Esophagus squamous epithelium (tissue), 5 donors: ENCODE data around the gene PPL. TPM values are rescaled to one million over a fixed set of nuclear protein-coding genes. Genes with fewer than 3 reads are reported as not detected.
"Not testable (repeated sequence)": the region's sequence is repeated elsewhere in the genome, so short reads cannot be mapped to it uniquely, and the experiment has no call there.

Experiments used
- DNase-seq: peaks from one replicate; lab custom pipeline; 2025; lab: John Stamatoyannopoulos, UW
- H3K27ac ChIP-seq, 4 donors: fragments of 200-600 bp; sonication (generic); one replicate each; pipeline ENCODE4 v1.5.1; 2016 to 2019; ENCODE audit warnings: mild to moderate bottlenecking in 1 of 4
- H3K27me3 ChIP-seq, 4 donors: fragments of 200-600 bp; sonication (generic); 1 replicate in 3 of 4; 2 replicates in 1 of 4; pipeline versions ENCODE4 v1.5.1 to v1.6.0; 2017 to 2021; ENCODE audit warnings: antibody characterized with exemption in 1 of 4
- H3K36me3 ChIP-seq, 3 donors: fragments of 200-600 bp; sonication (generic); one replicate each; pipeline ENCODE4 v1.5.1; 2016 to 2019
- H3K4me1 ChIP-seq, 3 donors: fragments of 200-600 bp; sonication (generic); one replicate each; pipeline ENCODE4 v1.5.1; 2017 to 2019
- H3K4me3 ChIP-seq, 4 donors: fragments of 200-600 bp; sonication (generic); 1 replicate in 3 of 4; 2 replicates in 1 of 4; pipeline ENCODE4 v1.5.1; 2016 to 2019; ENCODE audit warnings: mild to moderate bottlenecking in 2 of 4, moderate library complexity in 1 of 4
- H3K9me3 ChIP-seq, 3 donors: fragments of 200-600 bp; sonication (generic); one replicate each; pipeline ENCODE4 v1.5.1; 2016 to 2019
- POLR2A ChIP-seq, 4 donors: fragments of 450-650 bp; IDR thresholded peaks; one replicate each; pipeline ENCODE4 v1.6.1; 2017; ENCODE audit warnings: antibody characterized with exemption in 4 of 4, mild to moderate bottlenecking in 4 of 4, moderate library complexity in 3 of 4
- WGBS, 2 donors: methylation state at CpG; one replicate each; pipeline ENCODE4 v1.1.5; 2018; 5-methylcytosine and 5-hydroxymethylcytosine counted together
- intact Hi-C: fragments of 100-400 bp; cut with DNase I; formaldehyde crosslinking; loops from one replicate; pipeline ENCODE4 v1.15.0; 2022
- total RNA-seq, 4 donors: library from RNA; depleted of rRNA; stranded (reverse); fragments of >200 nt; gene quantifications; one replicate each; pipeline ENCODE4 v1.1.0, GENCODE V29; 2016
- TF ChIP-seq, protein P1 (sequence below), 6 experiments: fragments of 450-650 bp in 4 of 6; fragments of 200-600 bp in 2 of 6; sonication (generic) in 2 of 6; IDR thresholded peaks; one replicate each; pipeline ENCODE4 v1.5.1; 2016 to 2019; ENCODE audit warnings: antibody characterized with exemption in 6 of 6, mild to moderate bottlenecking in 4 of 6, moderate library complexity in 4 of 6
- donor health status: DM: yes; HTN: yes; CAD: no.

The PPL gene
- total RNA-seq, 4 donors from 2014 or later = 504 to 1,677 (median 860) TPM

DNA sequence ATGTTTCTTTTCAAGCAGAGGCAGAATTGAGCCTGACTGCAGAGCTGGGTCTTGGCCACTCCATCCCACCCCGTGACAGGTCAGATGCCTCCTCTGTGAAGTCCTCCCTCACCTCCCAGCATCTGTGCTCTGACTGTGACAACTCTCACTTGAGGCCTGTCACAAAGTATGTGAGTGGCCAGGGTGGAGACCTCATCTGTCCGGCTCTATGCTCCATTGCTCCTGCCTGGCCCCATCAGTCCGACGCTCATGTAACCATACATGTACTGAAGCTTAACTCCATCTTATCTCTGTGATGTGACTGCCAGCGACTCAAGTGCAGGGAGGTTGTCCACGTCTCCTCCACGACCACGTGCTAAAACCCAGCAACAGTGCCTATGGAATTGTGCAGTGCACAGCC lies 3.5 kb downstream of the PPL start:
- Histone ChIP-seq H3K4me3 (peak overlapping the region; percentile 82 to 94 (median 86)), H3K27me3 (peaks cover 0 to 35% (median 0%) of the 10 kb centered on the region in 4 donors), H3K4me1 (peaks cover 17 to 99% (median 40%) of the 10 kb centered on the region in 3 donors), H3K27ac (peak overlapping the region; percentile 88 to 99 (median 97)), H3K36me3 (peaks cover 0 to 56% (median 3%) of the 10 kb centered on the region in 3 donors), H3K9me3 (no peaks in the 10 kb centered on the region)
- DNase-seq = no peak
- intact Hi-C loops = no loop called here
- WGBS, 2 donors = 73 to 75% methylated on average over 8 of the region's 8 CpGs
- no peak for TF ChIP-seq POLR2A (IDR thresholded peaks at IDR 0.05)
- TF ChIP-seq, protein P1, sequence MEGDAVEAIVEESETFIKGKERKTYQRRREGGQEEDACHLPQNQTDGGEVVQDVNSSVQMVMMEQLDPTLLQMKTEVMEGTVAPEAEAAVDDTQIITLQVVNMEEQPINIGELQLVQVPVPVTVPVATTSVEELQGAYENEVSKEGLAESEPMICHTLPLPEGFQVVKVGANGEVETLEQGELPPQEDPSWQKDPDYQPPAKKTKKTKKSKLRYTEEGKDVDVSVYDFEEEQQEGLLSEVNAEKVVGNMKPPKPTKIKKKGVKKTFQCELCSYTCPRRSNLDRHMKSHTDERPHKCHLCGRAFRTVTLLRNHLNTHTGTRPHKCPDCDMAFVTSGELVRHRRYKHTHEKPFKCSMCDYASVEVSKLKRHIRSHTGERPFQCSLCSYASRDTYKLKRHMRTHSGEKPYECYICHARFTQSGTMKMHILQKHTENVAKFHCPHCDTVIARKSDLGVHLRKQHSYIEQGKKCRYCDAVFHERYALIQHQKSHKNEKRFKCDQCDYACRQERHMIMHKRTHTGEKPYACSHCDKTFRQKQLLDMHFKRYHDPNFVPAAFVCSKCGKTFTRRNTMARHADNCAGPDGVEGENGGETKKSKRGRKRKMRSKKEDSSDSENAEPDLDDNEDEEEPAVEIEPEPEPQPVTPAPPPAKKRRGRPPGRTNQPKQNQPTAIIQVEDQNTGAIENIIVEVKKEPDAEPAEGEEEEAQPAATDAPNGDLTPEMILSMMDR (IDR thresholded peaks at IDR 0.05) = no peak

DNA sequence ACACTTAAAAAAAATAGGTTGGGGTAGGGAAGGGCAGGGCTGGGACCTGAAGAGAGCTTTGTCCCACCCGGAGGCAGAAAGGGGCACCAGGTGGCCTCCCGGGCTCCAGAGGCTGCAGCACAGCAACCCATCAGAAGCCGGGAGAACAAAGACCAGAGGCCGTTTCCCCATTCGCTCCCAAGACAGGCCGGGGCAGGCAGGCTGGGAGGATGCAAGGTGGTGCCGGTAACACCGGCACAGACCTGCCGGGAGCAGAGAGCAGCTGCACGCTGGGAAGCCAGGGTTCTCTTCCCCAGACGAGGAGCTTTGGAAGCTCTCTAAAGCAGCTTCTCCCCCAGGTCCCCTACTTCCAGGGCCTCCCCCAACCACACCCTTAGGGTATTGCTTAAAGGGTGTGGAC lies 5.6 kb downstream of the PPL start:
- Histone ChIP-seq H3K27ac (peak overlapping the region; percentile 79 to 99 (median 97)), H3K36me3 (peaks cover 0 to 73% (median 3%) of the 10 kb centered on the region in 3 donors), H3K27me3 (peaks cover 0 to 25% (median 0%) of the 10 kb centered on the region in 4 donors), H3K4me1 (peaks cover 17 to 95% (median 36%) of the 10 kb centered on the region in 3 donors), H3K9me3 (peaks cover 0 to 4% (median 0%) of the 10 kb centered on the region in 3 donors), H3K4me3 (peak overlapping the region in 3 of 4 donors; percentile 40 to 94 (median 86))
- no peak for DNase-seq
- 50 to 52% methylated on average over 2 to 9 of the region's 11 CpGs for WGBS, 2 donors
- intact Hi-C loops = no loop called here
- TF ChIP-seq POLR2A (IDR thresholded peaks at IDR 0.05) = peak in 1 of 4 donors; percentile 31
- TF ChIP-seq, protein P1 (IDR thresholded peaks at IDR 0.05) = no peak

DNA sequence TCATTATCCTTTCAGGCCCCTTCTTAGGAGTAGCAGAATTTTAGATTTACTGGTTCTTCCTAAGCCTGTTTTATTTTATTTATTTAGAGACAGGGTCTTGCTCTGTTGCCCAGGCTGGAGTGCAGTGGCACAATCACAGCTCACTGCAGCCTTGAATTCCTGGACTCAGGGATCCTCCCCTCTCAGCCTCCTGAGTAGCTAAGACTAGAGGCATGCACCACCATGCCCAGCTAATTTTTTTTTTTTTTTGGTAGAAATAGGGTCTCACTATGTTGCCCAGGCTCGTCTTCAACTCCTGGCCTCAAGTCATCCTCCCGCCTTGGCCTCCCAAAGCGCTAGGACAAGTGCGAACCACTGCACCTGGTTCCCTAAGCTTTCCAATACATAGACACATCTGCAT lies 7.3 kb downstream of the PPL start:
- WGBS, 2 donors = 83 to 91% methylated on average over 4 of the region's 4 CpGs
- Histone ChIP-seq H3K4me3 (peak overlapping the region in 1 of 4 donors; percentile 86), H3K4me1 (peaks cover 23 to 95% (median 45%) of the 10 kb centered on the region in 3 donors), H3K27ac (peak overlapping the region in 3 of 4 donors; percentile 83 to 97 (median 97)), H3K36me3 (peaks cover 0 to 67% (median 3%) of the 10 kb centered on the region in 3 donors)
- intact Hi-C loops, H3K27me3 ChIP-seq, DNase-seq, H3K9me3 ChIP-seq: not testable (repeated sequence)

DNA sequence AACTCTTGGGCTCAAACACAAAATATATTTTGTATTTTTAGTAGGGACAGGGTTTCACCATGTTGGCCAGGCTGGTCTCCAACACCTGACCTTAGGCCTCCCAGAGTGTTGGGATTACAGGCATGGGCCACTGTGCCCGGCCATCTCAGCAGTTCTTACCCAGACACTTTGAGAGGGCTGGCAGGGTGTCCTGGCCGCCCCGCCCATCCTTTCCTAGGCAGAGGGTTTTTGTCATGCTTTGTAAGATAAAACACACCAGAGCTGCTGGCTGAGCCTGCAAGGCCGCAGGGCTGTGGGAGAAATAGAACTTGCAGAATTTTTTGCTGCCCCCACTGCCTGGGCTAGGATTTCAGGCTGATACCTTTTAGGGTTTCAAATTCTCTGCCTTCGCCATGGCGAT lies 8.7 kb downstream of the PPL start:
- peaks cover 20 to 95% (median 50%) of the 10 kb centered on the region in 3 donors for H3K4me1 ChIP-seq
- H3K27ac ChIP-seq = peak overlapping the region; percentile 14 to 97 (median 90)
- WGBS, 2 donors = 71 to 83% methylated on average over 4 to 6 of the region's 6 CpGs
- peaks cover 0 to 3% (median 0%) of the 10 kb centered on the region in 4 donors for H3K27me3 ChIP-seq
- no peak for TF ChIP-seq POLR2A (IDR thresholded peaks at IDR 0.05)
- TF ChIP-seq, protein P1 (IDR thresholded peaks at IDR 0.05) = no peak
- peaks cover 0 to 62% (median 6%) of the 10 kb centered on the region in 3 donors for H3K36me3 ChIP-seq
- H3K4me3 ChIP-seq = no peak overlapping the region
- H3K9me3 ChIP-seq = peaks cover 0 to 4% (median 0%) of the 10 kb centered on the region in 3 donors
- intact Hi-C loops = no loop called here
- DNase-seq = no peak

DNA sequence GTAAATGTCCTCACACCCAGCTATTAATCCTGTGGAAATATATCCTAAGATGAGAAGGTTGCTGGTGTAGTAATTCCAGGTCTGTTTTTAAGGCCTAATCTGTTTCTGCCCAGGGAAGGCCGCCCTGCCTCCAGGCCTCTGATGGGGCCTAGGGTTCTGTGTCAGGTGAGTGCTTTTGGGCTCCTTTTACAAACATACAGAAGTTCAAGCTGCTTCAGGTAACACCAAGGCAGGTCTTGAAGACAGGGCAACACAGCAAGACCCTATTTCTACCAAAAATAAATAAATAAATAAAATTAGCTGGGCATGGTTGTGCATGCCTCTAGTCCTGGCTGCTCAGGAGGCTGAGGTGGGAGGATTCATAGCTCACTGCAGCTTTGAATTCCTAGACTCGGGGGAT lies 9.3 kb downstream of the PPL start:
- intact Hi-C loops = no loop called here

More for the DNA sequence above, 9.3 kb downstream of the PPL start:
- H3K27ac ChIP-seq = peak overlapping the region; percentile 25 to 97 (median 90)
- H3K36me3 ChIP-seq = peaks cover 0 to 59% (median 7%) of the 10 kb centered on the region in 3 donors
- H3K27me3 ChIP-seq = no peaks in the 10 kb centered on the region
- peaks cover 22 to 95% (median 51%) of the 10 kb centered on the region in 3 donors for H3K4me1 ChIP-seq
- TF ChIP-seq, protein P1 (IDR thresholded peaks at IDR 0.05) = no peak
- no peak for TF ChIP-seq POLR2A (IDR thresholded peaks at IDR 0.05)
- no peak overlapping the region for H3K4me3 ChIP-seq
- no peak for DNase-seq
- 52 to 53% methylated on average over 2 of the region's 2 CpGs for WGBS, 2 donors
- peaks cover 0 to 4% (median 0%) of the 10 kb centered on the region in 3 donors for H3K9me3 ChIP-seq
